Tibial nerve (tissue), 4 donors: ENCODE measurements around the gene HINT2. TPM values are rescaled to one million over a fixed set of nuclear protein-coding genes. Genes with fewer than 3 reads are reported as not detected.

Experiments used
- DNase-seq, 2 donors: peaks; one replicate each; pipeline ENCODE4 v3.0.0-alpha.2; 2019; ENCODE audit warnings: low spot score in 2 of 2
- H3K27ac ChIP-seq, 4 donors: fragments of 200-600 bp; sonication (generic) in 3 of 4; one replicate each; pipeline ENCODE4 v1.5.1; 2017 to 2019; ENCODE audit warnings: mild to moderate bottlenecking in 1 of 4
- H3K27me3 ChIP-seq, 2 donors: fragments of 200-600 bp; sonication (generic) in 1 of 2; one replicate each; pipeline versions ENCODE4 v1.5.1 to v1.6.0; 2017 to 2019
- H3K36me3 ChIP-seq, 3 donors: fragments of 200-600 bp; sonication (generic); one replicate each; pipeline ENCODE4 v1.5.1; 2018 to 2019
- H3K4me1 ChIP-seq, 4 donors: fragments of 200-600 bp; sonication (generic) in 3 of 4; one replicate each; pipeline ENCODE4 v1.5.1; 2017 to 2019
- H3K4me3 ChIP-seq, 4 donors: fragments of 200-600 bp; sonication (generic) in 3 of 4; one replicate each; pipeline ENCODE4 v1.5.1; 2017 to 2019; ENCODE audit warnings: mild to moderate bottlenecking in 1 of 4, moderate library complexity in 1 of 4
- H3K9me3 ChIP-seq, 4 donors: fragments of 200-600 bp; sonication (generic) in 3 of 4; one replicate each; pipeline ENCODE4 v1.5.1; 2017 to 2019
- EP300 ChIP-seq, 2 donors: sonication (generic); formaldehyde crosslinking; IDR thresholded peaks; one replicate each; pipeline ENCODE4 v1.6.1; 2017; ENCODE audit warnings: antibody characterized with exemption in 2 of 2, mild to moderate bottlenecking in 1 of 2
- POLR2A ChIP-seq, 2 donors: fragments of 450-650 bp; IDR thresholded peaks; one replicate each; pipeline ENCODE4 v1.6.1; 2017; ENCODE audit warnings: antibody characterized with exemption in 2 of 2, mild to moderate bottlenecking in 2 of 2, moderate library complexity in 2 of 2
- WGBS, 2 donors: methylation state at CpG; one replicate each; pipeline ENCODE4 v1.1.5; 2018; 5-methylcytosine and 5-hydroxymethylcytosine counted together
- total RNA-seq, 4 donors: library from RNA; depleted of rRNA; stranded (reverse); fragments of >200 nt; gene quantifications; one replicate each; pipeline ENCODE4 v1.1.0, GENCODE V29; 2016
- TF ChIP-seq, protein P1 (sequence below), 5 experiments: fragments of 200-600 bp in 3 of 5; fragments of 450-650 bp in 2 of 5; sonication (generic) in 3 of 5; IDR thresholded peaks; one replicate each; pipeline ENCODE4 v1.5.1; 2016 to 2019; ENCODE audit warnings: antibody characterized with exemption in 5 of 5, mild to moderate bottlenecking in 3 of 5, moderate library complexity in 2 of 5

Gene HINT2
- total RNA-seq, 4 donors from 2014 or later: 21.0 to 74.3 (median 35.9) TPM

DNA sequence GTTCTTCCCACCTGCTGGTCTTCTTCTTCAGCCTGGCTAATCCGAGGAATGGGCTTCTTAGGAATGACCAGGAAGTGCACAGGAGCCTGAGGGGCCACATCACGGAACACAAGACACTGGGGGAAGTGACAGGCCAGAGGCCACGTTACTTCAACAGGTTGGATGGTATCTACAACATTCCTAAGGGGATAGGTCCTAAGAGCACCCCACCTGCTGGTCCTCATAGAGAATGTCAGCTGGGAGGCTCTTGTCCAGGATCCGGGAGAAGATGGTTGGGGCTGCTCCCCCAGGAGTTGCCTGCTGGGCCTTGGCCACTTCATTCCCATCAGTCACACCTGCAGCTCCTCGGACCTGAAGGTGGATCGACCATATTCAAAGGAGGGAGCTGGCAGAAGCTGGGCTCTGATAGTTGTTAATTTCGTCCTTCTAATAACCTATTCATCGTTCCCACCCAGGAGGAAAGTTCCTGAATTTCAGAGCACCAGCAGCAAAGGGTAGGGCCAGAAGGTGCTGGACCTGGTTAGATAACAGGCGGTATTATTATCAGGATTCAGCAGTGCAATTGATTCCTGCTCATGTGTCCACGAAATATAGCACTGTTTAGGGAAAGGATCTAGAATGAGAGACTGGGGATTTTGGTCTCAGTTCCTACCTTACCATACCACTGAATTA, 1.3 kb downstream of the HINT2 start:
- H3K4me3 ChIP-seq: peak overlapping the region in 1 of 4 donors; percentile 100
- H3K36me3 ChIP-seq: peaks cover 0 to 18% (median 0%) of the 10 kb centered on the region in 3 donors
- H3K27me3 ChIP-seq: no peaks in the 10 kb centered on the region
- no peak for DNase-seq
- peaks cover 8 to 46% (median 25%) of the 10 kb centered on the region in 4 donors for H3K4me1 ChIP-seq
- TF ChIP-seq EP300 (IDR thresholded peaks at IDR 0.05) (no peak), POLR2A (IDR thresholded peaks at IDR 0.05) (no peak)
- TF ChIP-seq, protein P1, sequence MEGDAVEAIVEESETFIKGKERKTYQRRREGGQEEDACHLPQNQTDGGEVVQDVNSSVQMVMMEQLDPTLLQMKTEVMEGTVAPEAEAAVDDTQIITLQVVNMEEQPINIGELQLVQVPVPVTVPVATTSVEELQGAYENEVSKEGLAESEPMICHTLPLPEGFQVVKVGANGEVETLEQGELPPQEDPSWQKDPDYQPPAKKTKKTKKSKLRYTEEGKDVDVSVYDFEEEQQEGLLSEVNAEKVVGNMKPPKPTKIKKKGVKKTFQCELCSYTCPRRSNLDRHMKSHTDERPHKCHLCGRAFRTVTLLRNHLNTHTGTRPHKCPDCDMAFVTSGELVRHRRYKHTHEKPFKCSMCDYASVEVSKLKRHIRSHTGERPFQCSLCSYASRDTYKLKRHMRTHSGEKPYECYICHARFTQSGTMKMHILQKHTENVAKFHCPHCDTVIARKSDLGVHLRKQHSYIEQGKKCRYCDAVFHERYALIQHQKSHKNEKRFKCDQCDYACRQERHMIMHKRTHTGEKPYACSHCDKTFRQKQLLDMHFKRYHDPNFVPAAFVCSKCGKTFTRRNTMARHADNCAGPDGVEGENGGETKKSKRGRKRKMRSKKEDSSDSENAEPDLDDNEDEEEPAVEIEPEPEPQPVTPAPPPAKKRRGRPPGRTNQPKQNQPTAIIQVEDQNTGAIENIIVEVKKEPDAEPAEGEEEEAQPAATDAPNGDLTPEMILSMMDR (IDR thresholded peaks at IDR 0.05): no peak
- H3K9me3 ChIP-seq: no peaks in the 10 kb centered on the region
- 77 to 81% methylated on average over 10 of the region's 10 CpGs for WGBS, 2 donors
- peak overlapping the region; percentile 93 to 100 (median 99) for H3K27ac ChIP-seq

DNA sequence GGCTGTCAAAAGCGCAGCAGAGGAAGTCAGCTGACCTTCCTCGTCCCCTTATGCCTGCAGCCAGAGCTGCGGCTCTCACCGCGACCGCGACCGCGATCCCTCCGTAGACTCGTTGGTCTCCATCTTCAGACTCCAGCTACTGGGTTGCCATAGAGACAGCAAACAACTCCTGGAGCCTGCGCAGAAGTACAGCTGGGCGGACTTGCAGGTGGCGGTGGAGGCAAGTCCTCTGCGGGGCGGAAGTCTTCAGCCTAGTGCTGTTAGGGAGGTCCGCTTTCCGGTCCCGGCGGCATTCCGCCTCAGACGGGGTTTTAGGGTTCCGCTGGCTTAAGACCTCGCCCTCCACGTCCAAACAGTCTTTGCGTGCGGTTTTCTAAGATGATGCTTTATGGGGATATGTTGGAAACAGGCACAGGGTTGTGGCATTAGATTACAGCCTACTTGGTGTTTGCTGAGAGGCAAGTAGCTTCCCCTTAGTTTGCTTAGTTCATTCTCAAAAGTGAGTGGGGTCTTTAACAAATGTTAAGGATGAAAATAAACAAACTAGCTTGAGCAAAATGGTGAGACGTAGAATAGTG, 2.7 kb downstream of the HINT2 start, which contains the start of gene SPAG8:
SPAG8 (minus strand) TSS at position 238 of the 578 bp plus-strand sequence; CDS start at position 123, 115 bp downstream.
- Histone ChIP-seq H3K4me1 (peaks cover 8 to 46% (median 25%) of the 10 kb centered on the region in 4 donors), H3K4me3 (peak within 1 kb of the TSS; percentile 30 to 67 (median 52)), H3K27ac (peak within 1 kb of the TSS in 3 of 4 donors; percentile 73 to 100 (median 99)), H3K9me3 (no peaks in the 10 kb centered on the region), H3K36me3 (peaks cover 0 to 33% (median 0%) of the 10 kb centered on the region in 3 donors), H3K27me3 (no peaks in the 10 kb centered on the region)
- TF ChIP-seq EP300 (IDR thresholded peaks at IDR 0.05) (peak; percentile 60 to 75), POLR2A (IDR thresholded peaks at IDR 0.05) (peak in 1 of 2 donors; percentile 50)
- TF ChIP-seq, protein P1 (IDR thresholded peaks at IDR 0.05): peak in 1 of 5 experiments; percentile 17
- DNase-seq: peak; percentile 85 to 87
- 2% methylated on average over 17 to 28 of the region's 28 CpGs for WGBS, 2 donors

DNA sequence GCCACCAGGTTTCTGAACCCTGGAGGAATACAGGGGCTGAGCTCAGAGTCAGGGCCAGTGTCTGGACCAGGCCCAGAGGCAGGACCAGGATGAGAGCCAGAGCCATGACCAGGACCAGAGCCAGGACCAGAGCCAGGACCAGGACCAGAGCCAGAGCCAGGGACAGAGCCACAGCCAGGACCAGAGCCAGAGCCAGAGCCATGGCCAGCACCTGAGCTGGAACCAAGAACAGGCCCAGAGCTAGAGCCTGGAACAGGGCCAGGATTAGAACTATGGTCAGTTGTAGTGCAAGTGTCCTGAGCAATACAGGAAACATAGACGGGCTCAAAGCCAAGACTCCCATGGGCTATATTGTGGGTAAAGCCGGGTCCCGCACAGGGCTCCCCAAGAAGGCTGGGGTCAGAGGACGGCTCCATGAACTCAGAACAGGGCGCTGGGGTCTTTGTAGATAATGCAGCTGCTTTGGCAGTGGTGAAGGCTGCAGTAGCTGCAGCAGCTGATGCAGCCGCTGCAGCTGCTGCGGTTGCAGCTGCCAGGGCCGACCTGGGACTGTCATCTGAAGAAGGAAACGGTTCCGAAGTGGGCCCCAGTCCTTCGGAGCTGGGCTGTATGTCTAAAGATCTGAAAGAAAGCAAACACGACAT, 3.3 kb downstream of the HINT2 start:
- peak in 1 of 2 donors; percentile 23 for DNase-seq
- peaks cover 8 to 46% (median 25%) of the 10 kb centered on the region in 4 donors for H3K4me1 ChIP-seq
- H3K4me3 ChIP-seq: peak overlapping the region; percentile 30 to 67 (median 52)
- no peaks in the 10 kb centered on the region for H3K27me3 ChIP-seq
- H3K27ac ChIP-seq: peak overlapping the region in 3 of 4 donors; percentile 73 to 100 (median 99)
- no peaks in the 10 kb centered on the region for H3K9me3 ChIP-seq
- WGBS, 2 donors: 4 to 9% methylated on average over 12 of the region's 12 CpGs
- TF ChIP-seq POLR2A (IDR thresholded peaks at IDR 0.05): no peak
- TF ChIP-seq, protein P1 (IDR thresholded peaks at IDR 0.05): no peak
- no peak for TF ChIP-seq EP300 (IDR thresholded peaks at IDR 0.05)
- H3K36me3 ChIP-seq: peaks cover 0 to 39% (median 5%) of the 10 kb centered on the region in 3 donors

DNA sequence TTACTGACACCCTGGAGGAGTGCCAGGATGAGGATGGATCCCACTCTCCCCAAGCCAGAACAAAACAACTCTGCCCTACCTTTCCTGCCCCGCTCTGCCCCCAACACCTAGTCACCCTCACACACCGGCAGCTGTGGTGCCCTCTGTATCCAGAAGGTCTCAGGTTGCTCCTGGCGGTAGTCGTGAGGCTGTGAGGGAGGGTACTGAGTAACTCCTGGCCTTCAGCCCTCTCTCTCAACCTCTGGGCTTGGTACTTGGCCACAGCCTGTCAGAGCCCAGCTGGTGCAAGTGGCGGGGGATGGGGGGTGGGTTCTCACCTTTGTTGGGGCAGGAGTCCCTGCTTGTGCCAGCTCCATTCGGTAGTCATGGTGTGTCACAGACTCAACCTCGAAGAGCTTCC, 4.7 kb downstream of the HINT2 start:
- Histone ChIP-seq H3K4me3 (no peak overlapping the region), H3K27ac (no peak overlapping the region), H3K36me3 (peaks cover 0 to 53% (median 5%) of the 10 kb centered on the region in 3 donors), H3K27me3 (no peaks in the 10 kb centered on the region), H3K9me3 (no peaks in the 10 kb centered on the region), H3K4me1 (peaks cover 8 to 39% (median 25%) of the 10 kb centered on the region in 4 donors)
- 91% methylated on average over 7 of the region's 7 CpGs for WGBS, 2 donors
- no peak for DNase-seq
- TF ChIP-seq EP300 (IDR thresholded peaks at IDR 0.05) (no peak), POLR2A (IDR thresholded peaks at IDR 0.05) (no peak)
- TF ChIP-seq, protein P1 (IDR thresholded peaks at IDR 0.05): no peak
